Measurements from ENCODE around the gene CAMP.
A peak's percentile ranks its signal among the peaks of the same experiment; 100 is the strongest.

CAMP gene

DNA sequence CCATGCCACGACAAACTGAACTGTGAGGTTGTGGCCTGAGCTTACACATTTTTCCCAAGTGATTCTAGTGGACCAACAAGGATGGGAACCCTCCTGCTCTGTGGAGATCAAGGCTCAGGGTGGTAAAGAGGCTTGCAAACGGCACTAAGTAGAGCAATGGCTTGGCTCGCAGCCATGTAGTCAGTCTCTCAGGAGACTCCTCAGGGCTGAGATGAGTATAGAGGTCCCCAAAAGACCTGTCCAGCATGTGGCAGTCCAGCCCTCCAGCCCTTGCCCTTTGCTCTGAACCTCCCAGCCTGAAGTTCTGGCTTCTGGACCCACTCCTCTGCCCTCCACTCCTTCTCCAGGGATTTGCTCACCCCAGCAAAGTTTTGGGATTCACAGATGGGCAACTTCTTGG, 8.3 kb upstream of the CAMP start:
- DNase-seq: no peak

GRCh38 chr3:48215466-48215865, 7.8 kb upstream of the CAMP start:
- DNase-seq: peak; percentile 35

DNA sequence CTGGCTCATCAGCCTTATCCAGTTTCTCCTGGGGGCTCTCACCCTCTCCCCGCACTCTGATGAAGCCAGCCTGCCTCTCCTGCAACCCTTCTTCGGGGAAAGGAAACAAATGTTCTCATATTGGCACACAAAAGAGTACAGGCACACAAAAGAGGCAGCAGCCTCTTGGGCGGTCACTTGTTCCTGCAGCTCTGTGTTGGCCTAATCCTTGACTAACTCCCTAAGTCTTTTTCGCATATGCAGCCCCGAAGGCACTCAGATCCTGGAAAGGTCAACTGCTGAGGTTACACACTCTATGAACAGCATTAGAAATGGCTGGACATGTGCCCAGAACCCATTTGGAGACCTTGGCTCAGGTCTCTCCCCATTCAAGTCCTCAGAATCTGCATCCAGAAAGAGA, 7.4 kb upstream of the CAMP start:
- no peak for DNase-seq

DNA sequence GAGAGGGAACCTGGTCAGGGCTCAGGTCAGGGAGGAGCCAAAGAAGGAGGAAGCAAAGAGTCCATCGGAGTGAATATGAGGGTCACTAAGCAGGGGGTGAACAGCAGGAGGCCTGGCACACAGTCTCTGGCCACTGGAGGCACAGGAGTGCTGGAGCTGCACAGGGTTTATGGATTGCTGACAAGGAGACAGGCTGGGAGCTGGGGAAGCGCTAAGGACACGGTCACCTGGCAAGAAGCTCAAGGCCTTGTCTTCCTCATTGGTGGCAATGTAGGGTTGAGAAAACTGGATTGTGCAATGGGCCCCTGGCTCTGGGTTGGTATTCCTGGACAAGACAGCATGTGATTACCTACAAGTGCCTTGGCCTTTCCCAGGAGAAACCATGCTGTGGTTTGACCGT, 5.8 kb upstream of the CAMP start:
- DNase-seq: no peak

DNA sequence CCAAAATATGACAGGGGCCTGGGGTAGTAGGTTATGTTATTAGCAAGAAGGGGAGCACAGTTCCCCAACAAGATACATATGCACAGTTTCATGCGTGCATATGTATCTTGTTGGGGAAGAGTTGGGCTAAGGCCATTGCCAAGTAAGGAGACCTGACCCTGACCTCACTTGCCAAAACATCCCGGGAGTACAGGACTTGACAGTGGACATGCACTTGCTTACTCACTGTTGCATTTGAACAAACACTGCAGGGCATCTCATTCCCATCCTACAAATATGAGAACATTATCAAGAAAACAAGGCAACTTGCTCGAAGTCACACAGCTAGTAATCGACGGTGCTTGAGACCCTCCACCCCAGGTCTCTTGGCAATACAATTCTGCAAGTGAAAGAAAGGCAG, 4.8 kb upstream of the CAMP start:
- DNase-seq: no peak

- DNase-seq: no peak
These were observed 3.8 kb upstream of the CAMP start for GRCh38 chr3:48219543-48219942.

GRCh38 chr3:48220746-48221145, 2.5 kb upstream of the CAMP start:
- DNase-seq: no peak

- no peak for DNase-seq
These were observed 2.3 kb downstream of the CAMP start for GRCh38 chr3:48225587-48225986.

DNA sequence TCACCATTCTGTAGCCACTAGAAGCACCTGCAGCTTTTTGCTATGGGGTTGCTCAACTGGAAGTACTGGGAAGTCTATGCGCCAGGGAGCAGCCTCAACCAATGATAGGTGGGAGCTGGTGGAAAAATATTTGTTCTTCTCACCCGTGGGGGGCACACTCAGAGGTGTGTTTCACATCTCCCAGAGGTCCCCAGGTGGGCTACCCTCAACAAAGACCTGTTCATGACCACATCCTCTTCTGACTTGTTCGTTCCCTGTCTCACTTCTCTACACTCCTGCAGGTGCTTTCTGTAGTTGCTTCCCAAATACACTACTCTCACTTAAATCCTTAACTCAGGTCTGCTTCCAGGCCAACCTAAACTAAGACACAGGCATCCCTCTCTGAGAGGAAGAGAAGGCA, 3.6 kb downstream of the CAMP start:
- DNase-seq: no peak

- no peak for DNase-seq
These were observed 8.9 kb downstream of the CAMP start for GRCh38 chr3:48232232-48232631.

- DNase-seq: peak; percentile 62
These were observed 9.4 kb downstream of the CAMP start for GRCh38 chr3:48232734-48233133.

DNA sequence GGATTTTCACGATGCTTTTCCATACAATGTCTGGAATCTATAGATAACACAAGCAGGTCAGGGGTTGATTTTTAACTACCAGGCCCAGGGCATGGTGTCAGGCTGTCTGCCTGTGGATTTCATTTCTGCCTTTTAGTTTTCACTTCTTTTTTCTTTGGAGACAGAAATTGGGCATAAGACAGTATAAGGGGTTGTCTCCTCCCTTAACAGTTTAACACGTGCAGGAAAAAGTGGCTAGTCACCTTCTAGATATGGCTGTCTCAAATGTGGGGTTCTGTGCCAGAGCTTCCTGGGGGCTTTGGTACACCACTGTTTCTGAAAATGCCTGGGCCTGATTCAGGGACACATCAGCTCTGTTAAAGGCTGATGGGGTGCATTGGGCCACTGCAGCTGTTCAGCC, 10.2 kb downstream of the CAMP start:
- DNase-seq: no peak

- DNase-seq: no peak
These were observed 13.2 kb downstream of the CAMP start for GRCh38 chr3:48236531-48236930.

DNA sequence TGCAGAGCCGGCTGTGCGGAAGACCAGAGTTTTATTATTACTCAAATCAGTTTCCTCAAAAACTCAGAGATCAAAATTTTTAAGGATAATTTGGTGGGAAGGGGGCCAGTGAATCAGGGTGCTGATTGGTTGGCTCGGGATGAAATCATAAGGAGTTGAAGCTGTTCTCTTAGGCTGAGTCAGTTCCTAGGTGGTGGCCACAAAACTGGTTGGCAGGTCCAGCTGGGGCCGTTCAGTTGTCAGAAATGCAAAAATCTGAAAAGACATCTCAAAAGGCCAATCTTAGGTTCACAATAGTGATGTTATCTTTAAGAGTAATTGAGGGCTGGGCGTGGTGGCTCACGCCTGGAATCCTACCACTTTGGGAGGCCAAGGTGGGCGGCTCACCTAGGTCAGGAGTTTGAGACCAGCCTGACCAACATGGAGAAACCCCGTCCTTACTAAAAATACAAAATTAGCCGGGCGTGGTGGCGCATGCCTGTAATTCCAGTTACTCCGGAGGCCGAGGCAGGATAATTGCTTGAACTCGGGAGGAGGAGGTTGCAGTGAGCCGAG, 15.3 kb downstream of the CAMP start:
- DNase-seq: no peak

DNA sequence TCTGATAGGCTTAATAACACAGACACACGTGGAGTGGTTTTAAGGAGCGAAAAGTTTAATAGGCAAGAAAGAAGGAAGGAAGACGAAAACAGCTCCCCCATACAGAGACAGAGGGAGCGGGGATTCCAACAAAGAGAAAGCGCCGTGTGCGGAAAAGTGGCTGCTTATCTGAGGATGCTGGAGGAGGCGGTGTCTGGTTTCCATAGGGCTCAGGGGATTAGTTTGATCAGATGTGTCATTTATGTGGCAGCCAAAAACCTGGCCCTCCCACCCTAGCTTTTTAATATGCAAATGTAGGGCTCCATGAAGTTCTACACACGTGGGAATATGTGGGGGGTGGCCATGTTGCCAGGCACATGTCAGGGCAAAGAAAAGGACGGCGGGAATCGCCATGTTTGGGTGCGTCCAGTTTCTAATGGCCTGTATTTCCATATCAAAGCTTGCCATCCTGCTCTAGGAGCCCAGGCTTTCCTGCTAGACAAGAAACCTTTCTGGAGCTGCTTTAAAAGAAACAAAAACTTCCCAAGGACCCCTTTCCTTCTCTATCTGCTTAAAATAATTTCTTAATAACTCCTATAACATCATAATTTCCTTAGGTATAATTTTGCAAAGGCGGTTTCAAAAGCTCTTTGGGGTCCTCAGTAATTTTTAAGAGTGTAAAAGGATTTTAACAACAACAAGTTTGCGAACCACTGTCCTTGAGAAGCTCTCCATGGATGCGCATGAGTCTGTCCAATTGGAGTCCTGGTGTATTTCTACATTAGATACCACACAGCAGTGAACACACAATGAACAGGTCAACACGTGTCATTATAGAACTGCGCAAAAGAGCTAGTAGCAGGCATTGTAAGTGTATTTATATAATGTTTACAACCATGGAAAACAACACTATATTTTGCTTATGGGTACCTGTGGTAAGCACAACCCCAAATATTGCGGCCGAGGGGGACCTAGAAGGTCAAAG, 17.0 kb downstream of the CAMP start:
- DNase-seq: no peak

DNA sequence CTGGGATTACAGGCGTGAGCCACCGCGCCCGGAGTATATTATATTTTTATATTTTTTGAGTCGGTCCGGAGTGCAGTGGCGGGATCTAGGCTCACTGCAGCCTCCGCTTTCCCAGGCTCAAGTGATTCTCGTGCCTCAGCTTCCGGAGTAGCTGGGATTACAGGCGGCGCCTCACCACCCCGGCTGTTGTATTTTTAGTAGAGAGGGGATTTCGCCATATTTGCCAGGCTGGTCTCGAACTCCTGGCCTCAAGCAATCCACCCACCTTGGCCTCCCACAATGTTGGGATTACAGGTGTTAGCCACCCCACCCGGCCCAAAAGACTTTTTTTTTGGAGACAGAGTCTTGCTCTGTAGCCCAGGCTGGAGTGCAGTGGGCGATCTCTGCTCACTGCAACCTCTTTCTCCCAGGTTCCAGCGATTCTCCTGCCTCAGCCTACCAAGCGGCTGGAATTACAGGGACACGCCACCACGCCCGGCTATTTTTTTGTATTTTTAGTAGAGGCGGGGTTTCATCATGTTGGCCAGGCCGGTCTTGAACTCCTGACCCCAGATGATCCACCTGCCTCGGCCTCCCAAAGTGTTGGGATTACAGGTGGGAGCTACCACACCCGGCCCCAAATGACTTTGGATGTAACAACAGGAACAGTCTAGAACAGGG, 18.6 kb downstream of the CAMP start:
- no peak for DNase-seq

DNA sequence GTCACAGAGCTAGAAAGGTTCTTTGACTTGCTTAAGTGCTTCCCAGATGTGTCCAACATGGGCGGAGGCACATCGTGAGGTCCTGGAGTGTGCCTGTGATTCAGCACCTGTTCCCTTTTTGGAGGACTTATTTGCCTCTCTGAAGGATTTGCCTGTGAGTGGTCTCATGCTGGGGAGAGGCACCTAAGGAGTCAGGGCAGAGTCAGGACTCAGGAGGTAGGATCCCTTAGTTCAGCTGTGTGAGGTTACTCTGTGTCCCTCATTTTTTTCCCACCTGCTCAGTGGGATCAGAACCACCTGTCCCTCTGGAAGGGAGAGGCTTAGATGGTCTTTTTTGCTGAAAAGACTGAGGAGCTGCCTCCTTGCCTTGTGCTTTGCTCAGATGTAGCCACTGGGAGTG, 20.6 kb downstream of the CAMP start:
- DNase-seq: no peak

DNA sequence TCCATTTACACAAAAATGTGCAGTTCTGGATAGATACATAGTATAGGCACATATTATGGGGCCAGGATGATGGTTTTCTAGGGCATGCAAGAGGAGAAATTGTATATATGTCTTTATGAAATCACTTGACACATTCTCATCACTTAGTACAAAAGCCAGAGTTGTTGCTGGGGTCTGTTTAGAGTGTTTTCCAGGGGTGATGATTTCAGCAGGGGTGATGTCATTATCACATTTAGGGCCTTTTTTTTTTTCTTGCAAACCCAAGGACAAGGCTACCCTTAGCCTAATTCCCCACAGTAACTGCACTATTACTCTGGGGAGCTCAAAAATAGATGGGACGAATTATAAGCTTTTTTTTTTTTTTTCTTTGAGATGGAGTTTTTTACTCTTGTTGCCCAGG, 21.2 kb downstream of the CAMP start:
- DNase-seq: no peak

- DNase-seq: no peak
These were observed 21.8 kb downstream of the CAMP start for GRCh38 chr3:48245136-48245535.

DNA sequence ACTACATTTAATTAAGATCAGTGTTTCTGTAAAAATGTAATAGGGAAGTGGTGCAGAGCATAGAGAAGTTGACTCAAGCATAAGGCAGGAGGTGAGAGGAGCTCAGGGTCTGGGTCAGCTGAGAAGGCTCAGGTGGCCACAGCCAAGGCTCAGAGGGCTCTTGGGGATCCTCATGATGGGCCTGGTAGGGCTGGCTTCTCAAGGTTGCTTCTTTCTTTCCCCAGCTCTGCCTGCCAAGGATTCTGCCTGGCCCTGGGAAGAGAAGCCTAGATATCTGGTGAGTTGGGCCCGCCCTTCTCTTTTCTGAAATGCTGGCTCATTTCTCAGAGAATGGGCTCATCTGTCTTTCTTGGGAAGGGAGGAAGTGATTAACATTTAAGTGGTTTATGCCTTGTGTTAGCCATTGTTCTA, 24.1 kb downstream of the CAMP start:
- no peak for DNase-seq

DNA sequence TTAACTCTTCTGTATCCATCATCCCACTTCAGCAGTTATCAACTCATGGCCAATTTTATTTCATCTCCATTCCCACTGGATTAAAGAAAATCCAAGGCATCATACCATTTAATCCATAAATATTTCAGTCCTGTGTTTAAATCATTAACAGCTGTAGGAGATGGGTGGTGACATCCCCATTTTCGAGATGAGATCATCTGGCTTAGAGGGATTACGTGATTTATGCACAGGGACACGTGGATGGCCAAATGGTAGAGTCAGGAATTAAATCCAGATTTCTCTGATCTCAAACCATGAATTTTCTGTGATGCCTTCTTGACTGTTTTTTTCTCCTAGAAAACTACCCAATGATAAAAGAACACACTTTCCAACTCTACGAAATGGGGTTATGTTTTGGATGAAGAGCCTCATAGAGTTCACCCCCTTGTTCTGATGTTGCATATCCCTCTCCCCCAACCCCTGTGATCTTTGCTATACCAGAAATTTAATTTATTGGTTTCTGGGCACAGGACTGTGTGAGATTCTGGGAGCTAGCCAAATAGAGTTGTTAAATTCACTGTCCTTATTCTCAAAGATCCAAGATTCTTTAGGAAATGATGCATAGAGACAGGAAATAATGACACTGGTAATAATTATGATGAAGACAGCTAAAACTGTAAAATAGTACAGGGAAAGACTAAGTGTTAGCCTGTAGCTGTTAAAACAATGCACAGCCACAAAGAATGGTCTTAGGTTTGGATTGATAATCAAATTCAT, 25.0 kb downstream of the CAMP start:
- no peak for DNase-seq

DNA sequence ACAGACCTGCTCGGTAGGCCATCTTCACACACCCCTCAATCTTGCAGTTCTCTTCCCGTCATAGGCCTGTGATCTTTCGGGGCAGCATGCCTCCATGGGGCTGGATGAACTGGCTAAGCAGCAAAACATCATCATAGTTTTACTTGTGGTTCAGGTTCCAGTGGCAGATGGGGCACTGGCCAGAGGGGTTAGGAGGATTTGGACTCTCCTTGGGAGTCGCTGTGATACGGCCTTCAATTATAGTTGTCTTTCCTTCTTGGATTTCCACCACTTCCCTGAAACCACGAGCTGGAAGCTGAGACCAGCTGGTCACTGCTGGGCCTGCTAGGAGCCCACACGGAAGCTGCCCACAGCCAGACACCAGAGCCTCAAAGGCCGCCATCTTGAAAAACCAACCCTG, 33.3 kb downstream of the CAMP start:
- DNase-seq: no peak

DNA sequence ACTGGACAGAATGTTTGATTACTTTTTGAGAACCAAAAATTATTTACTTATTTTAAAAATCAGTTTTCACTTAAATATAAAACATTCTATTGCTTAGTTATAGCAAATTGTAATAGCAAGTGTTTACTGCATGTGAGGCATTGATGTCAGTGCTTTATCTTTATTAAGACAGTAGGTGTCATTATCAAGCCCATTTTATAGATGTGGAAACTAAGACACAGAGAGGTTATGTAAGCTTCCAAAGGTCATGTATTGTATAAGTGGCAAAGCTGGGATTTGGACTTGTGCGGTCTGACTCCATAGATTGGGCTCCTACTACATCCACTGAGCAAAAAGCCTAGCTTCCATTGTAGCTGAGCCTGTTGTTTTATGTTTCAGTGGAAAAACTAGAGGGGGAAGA, 35.2 kb downstream of the CAMP start:
- no peak for DNase-seq
